ENCODE measurements around the gene HDDC3.

DNA sequence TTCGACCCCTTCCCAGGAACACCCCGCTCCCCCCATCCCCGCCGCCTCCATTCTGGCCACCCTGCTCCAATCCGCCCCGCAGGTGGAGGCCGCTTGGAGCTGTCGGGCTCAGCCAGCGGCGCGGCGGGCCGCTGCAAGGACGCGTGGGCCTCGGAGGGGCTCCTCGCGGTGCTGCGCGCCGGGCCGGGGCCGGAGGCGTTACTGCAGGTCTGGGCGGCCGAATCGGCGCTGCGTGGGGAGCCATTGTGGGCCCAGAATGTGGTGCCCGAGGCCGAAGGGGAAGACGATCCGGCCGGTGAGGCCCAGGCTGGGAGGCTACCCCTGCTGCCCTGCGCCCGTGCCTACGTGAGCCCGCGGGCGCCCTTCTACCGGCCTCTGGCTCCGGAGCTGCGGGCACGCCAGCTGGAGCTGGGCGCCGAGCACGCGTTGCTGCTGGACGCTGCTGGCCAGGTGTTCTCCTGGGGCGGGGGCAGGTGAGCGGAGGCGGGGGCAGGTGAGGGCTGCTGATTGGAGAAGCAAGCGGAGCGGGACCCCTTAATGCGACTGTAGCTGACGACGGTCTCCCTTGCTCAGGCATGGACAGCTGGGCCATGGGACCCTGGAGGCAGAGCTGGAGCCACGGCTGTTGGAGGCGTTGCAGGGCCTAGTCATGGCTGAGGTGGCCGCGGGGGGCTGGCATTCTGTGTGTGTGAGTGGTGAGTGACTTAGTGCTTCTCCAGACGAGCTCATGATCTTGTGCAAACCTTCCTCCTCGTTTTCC is 24.9 kb upstream of the HDDC3 start:
- TF ChIP-seq, protein P1, sequence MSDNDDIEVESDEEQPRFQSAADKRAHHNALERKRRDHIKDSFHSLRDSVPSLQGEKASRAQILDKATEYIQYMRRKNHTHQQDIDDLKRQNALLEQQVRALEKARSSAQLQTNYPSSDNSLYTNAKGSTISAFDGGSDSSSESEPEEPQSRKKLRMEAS (IDR thresholded peaks at IDR 0.05), result no peak
- TF ChIP-seq TCF12 (IDR thresholded peaks at IDR 0.05; ENCODE audit: low read depth) (no peak), TEAD4 (IDR thresholded peaks at IDR 0.05) (no peak), TAF1 (IDR thresholded peaks at IDR 0.05; ENCODE audit: low read depth) (no peak), RAD21 (IDR thresholded peaks at IDR 0.05; ENCODE audit: low read depth) (no peak), EP300 (IDR thresholded peaks at IDR 0.05; ENCODE audit: borderline replicate concordance) (no peak), EGR1 (IDR thresholded peaks at IDR 0.05) (no peak), YY1 (IDR thresholded peaks at IDR 0.05; ENCODE audit: low read depth) (no peak), NFIC (IDR thresholded peaks at IDR 0.05) (no peak), CEBPB (IDR thresholded peaks at IDR 0.05) (no peak), ZBTB7A (IDR thresholded peaks at IDR 0.05; ENCODE audit: low read depth) (no peak)
- TF ChIP-seq, protein P2, sequence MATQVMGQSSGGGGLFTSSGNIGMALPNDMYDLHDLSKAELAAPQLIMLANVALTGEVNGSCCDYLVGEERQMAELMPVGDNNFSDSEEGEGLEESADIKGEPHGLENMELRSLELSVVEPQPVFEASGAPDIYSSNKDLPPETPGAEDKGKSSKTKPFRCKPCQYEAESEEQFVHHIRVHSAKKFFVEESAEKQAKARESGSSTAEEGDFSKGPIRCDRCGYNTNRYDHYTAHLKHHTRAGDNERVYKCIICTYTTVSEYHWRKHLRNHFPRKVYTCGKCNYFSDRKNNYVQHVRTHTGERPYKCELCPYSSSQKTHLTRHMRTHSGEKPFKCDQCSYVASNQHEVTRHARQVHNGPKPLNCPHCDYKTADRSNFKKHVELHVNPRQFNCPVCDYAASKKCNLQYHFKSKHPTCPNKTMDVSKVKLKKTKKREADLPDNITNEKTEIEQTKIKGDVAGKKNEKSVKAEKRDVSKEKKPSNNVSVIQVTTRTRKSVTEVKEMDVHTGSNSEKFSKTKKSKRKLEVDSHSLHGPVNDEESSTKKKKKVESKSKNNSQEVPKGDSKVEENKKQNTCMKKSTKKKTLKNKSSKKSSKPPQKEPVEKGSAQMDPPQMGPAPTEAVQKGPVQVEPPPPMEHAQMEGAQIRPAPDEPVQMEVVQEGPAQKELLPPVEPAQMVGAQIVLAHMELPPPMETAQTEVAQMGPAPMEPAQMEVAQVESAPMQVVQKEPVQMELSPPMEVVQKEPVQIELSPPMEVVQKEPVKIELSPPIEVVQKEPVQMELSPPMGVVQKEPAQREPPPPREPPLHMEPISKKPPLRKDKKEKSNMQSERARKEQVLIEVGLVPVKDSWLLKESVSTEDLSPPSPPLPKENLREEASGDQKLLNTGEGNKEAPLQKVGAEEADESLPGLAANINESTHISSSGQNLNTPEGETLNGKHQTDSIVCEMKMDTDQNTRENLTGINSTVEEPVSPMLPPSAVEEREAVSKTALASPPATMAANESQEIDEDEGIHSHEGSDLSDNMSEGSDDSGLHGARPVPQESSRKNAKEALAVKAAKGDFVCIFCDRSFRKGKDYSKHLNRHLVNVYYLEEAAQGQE (IDR thresholded peaks at IDR 0.05; ENCODE audit: low read depth), result no peak
- TF ChIP-seq, protein P3, sequence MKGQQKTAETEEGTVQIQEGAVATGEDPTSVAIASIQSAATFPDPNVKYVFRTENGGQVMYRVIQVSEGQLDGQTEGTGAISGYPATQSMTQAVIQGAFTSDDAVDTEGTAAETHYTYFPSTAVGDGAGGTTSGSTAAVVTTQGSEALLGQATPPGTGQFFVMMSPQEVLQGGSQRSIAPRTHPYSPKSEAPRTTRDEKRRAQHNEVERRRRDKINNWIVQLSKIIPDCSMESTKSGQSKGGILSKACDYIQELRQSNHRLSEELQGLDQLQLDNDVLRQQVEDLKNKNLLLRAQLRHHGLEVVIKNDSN (IDR thresholded peaks at IDR 0.05), result no peak

Measured in Ishikawa (cell line).